ENCODE measurements around the gene CACNA1G. TPM values are rescaled to one million over a fixed set of nuclear protein-coding genes. Genes with fewer than 3 reads are reported as not detected.

Gene CACNA1G
- total RNA-seq, 1 donor from 2014 or later, result 0.07 TPM

DNA sequence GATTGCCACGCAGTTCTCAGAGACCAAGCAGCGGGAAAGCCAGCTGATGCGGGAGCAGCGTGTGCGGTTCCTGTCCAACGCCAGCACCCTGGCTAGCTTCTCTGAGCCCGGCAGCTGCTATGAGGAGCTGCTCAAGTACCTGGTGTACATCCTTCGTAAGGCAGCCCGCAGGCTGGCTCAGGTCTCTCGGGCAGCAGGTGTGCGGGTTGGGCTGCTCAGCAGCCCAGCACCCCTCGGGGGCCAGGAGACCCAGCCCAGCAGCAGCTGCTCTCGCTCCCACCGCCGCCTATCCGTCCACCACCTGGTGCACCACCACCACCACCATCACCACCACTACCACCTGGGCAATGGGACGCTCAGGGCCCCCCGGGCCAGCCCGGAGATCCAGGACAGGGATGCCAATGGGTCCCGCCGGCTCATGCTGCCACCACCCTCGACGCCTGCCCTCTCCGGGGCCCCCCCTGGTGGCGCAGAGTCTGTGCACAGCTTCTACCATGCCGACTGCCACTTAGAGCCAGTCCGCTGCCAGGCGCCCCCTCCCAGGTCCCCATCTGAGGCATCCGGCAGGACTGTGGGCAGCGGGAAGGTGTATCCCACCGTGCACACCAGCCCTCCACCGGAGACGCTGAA, 15.2 kb downstream of the CACNA1G start:
- TF ChIP-seq, protein P1, sequence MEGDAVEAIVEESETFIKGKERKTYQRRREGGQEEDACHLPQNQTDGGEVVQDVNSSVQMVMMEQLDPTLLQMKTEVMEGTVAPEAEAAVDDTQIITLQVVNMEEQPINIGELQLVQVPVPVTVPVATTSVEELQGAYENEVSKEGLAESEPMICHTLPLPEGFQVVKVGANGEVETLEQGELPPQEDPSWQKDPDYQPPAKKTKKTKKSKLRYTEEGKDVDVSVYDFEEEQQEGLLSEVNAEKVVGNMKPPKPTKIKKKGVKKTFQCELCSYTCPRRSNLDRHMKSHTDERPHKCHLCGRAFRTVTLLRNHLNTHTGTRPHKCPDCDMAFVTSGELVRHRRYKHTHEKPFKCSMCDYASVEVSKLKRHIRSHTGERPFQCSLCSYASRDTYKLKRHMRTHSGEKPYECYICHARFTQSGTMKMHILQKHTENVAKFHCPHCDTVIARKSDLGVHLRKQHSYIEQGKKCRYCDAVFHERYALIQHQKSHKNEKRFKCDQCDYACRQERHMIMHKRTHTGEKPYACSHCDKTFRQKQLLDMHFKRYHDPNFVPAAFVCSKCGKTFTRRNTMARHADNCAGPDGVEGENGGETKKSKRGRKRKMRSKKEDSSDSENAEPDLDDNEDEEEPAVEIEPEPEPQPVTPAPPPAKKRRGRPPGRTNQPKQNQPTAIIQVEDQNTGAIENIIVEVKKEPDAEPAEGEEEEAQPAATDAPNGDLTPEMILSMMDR (IDR thresholded peaks at IDR 0.05), result no peak
- peaks cover 31% of the 10 kb centered on the region for H3K27me3 Mint-ChIP-seq
- POLR2A ChIA-PET, result no interaction called here

DNA sequence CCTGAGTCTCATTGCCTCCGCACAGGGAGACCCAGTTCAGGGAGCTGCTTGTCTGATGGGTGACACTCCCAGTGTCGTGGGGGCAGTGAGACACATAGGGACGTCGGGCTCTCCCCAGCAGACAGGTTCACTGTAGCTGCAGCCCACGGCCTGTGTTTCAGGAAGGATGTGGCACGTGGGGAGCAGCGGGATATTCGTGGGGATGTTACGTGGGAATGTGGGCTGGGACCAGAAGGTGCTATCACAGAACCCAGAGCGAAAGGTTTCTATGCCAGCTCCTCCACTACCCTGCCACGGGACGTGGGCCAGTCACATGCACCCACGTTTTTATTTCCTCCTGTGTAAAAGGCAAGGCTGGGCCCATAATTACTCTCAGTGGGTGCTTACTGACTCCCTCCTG, 16.3 kb downstream of the CACNA1G start:
- DNase-seq, result no peak
- H3K27ac Mint-ChIP-seq, result no peak overlapping the region
- no peaks in the 10 kb centered on the region for H3K9me3 Mint-ChIP-seq
- ChIA-PET CTCF (no interaction called here), POLR2A (no interaction called here)
- no peak overlapping the region for H3K4me3 Mint-ChIP-seq
- no peak for ATAC-seq (ENCODE audit: low read depth)
- H3K27me3 Mint-ChIP-seq, result peaks cover 27% of the 10 kb centered on the region
- H3K36me3 Mint-ChIP-seq (ENCODE audit: low read depth), result no peaks in the 10 kb centered on the region
- H3K4me1 Mint-ChIP-seq, result no peaks in the 10 kb centered on the region
- TF ChIP-seq, protein P1 (IDR thresholded peaks at IDR 0.05), result no peak
- intact Hi-C loops (cut with micrococcal nuclease), result no loop called here

More for the DNA sequence above, 15.2 kb downstream of the CACNA1G start:
- H3K27ac Mint-ChIP-seq, result no peak overlapping the region
- CTCF ChIA-PET, result no interaction called here
- H3K9me3 Mint-ChIP-seq, result no peaks in the 10 kb centered on the region
- H3K4me3 Mint-ChIP-seq, result no peak overlapping the region
- intact Hi-C loops (cut with micrococcal nuclease), result no loop called here
- no peaks in the 10 kb centered on the region for H3K36me3 Mint-ChIP-seq (ENCODE audit: low read depth)
- DNase-seq, result no peak
- H3K4me1 Mint-ChIP-seq, result no peaks in the 10 kb centered on the region
- ATAC-seq (ENCODE audit: low read depth), result no peak

DNA sequence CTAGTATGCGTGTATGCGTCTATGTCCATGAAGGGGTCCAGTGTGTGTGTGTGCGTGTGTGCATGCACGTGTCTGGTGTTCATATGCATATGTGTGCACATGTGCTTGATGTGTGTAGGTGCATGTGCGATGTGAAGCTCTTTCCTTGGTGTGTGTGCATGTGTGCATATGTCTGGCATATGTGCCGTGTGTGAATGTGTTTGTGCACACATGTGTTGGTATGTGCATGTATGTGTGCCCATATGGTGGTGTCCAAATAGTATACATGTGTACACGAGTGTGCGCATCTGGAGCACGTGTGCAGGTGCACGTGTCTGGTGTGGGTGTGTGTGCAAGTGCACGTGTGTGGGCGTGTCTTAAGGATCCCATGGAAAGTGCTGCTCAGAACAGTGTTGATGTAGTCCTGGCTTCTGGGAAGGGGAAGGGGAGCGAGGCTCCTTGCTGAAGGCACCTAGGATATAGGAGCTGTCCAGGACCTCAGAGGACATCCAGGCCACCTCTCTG, 17.0 kb downstream of the CACNA1G start:
- TF ChIP-seq, protein P1 (IDR thresholded peaks at IDR 0.05), result no peak
- Mint-ChIP-seq H3K4me3 (no peak overlapping the region), H3K9me3 (no peaks in the 10 kb centered on the region), H3K36me3 (ENCODE audit: low read depth) (no peaks in the 10 kb centered on the region), H3K27ac (no peak overlapping the region), H3K27me3 (peaks cover 27% of the 10 kb centered on the region), H3K4me1 (no peaks in the 10 kb centered on the region)
- ChIA-PET CTCF (no interaction called here), POLR2A (no interaction called here)
- DNase-seq (no peak), ATAC-seq (ENCODE audit: low read depth) (no peak)
- intact Hi-C loops (cut with micrococcal nuclease), result no loop called here

DNA sequence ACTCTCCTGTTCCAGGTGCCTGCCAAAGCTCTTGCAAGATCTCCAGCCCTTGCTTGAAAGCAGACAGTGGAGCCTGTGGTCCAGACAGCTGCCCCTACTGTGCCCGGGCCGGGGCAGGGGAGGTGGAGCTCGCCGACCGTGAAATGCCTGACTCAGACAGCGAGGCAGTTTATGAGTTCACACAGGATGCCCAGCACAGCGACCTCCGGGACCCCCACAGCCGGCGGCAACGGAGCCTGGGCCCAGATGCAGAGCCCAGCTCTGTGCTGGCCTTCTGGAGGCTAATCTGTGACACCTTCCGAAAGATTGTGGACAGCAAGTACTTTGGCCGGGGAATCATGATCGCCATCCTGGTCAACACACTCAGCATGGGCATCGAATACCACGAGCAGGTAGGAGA, 17.7 kb downstream of the CACNA1G start:
- H3K27ac Mint-ChIP-seq, result no peak overlapping the region
- no peaks in the 10 kb centered on the region for H3K36me3 Mint-ChIP-seq (ENCODE audit: low read depth)
- ATAC-seq (ENCODE audit: low read depth), result no peak
- POLR2A ChIA-PET, result no interaction called here
- H3K27me3 Mint-ChIP-seq, result peaks cover 28% of the 10 kb centered on the region
- CTCF ChIA-PET, result no interaction called here
- H3K4me3 Mint-ChIP-seq, result no peak overlapping the region
- H3K4me1 Mint-ChIP-seq, result no peaks in the 10 kb centered on the region
- H3K9me3 Mint-ChIP-seq, result no peaks in the 10 kb centered on the region
- TF ChIP-seq, protein P1 (IDR thresholded peaks at IDR 0.05), result no peak
- no peak for DNase-seq
- intact Hi-C loops (cut with micrococcal nuclease), result no loop called here

DNA sequence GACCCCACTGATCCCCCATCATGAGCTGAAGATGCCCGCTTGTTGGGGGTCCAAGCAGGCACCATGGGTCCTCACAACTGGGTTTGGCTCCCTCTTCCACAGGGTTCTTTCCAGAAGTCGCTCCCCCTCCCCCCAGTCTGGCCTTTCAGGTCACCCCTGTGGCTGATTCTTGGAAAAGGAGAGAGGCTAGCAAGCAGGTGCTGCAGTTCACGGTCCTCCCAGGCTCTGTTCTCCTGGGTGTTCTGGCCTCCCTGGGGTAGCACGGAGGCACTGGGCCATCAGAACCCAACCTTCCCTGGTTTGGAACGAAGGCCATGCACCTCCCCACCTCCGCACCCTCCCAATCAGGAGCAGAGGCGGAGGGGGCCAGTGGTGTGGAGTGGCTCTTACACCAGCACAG, 18.9 kb downstream of the CACNA1G start:
- Mint-ChIP-seq H3K27me3 (peaks cover 35% of the 10 kb centered on the region), H3K9me3 (no peaks in the 10 kb centered on the region), H3K27ac (no peak overlapping the region), H3K4me3 (no peak overlapping the region), H3K36me3 (ENCODE audit: low read depth) (no peaks in the 10 kb centered on the region), H3K4me1 (no peaks in the 10 kb centered on the region)
- CTCF ChIA-PET, result no interaction called here
- TF ChIP-seq, protein P1 (IDR thresholded peaks at IDR 0.05), result no peak
- ATAC-seq (ENCODE audit: low read depth) (no peak), DNase-seq (no peak)
- intact Hi-C loops (cut with micrococcal nuclease), result no loop called here
- POLR2A ChIA-PET, result no interaction called here

Data from activated B cell treated with CpG ODN at 0.5 μM for 24 hours (primary cell).